Measurements from ENCODE around the gene TGFBR3L. TPM values are rescaled to one million over a fixed set of nuclear protein-coding genes. Genes with fewer than 3 reads are reported as not detected.
A peak's percentile ranks its signal among the peaks of the same experiment; 100 is the strongest.

Gene TGFBR3L
- total and polyA plus RNA-seq, 2 of the 4 experiments (the other 2 are of a cell fraction): 0.94 TPM; not detected in 1

DNA sequence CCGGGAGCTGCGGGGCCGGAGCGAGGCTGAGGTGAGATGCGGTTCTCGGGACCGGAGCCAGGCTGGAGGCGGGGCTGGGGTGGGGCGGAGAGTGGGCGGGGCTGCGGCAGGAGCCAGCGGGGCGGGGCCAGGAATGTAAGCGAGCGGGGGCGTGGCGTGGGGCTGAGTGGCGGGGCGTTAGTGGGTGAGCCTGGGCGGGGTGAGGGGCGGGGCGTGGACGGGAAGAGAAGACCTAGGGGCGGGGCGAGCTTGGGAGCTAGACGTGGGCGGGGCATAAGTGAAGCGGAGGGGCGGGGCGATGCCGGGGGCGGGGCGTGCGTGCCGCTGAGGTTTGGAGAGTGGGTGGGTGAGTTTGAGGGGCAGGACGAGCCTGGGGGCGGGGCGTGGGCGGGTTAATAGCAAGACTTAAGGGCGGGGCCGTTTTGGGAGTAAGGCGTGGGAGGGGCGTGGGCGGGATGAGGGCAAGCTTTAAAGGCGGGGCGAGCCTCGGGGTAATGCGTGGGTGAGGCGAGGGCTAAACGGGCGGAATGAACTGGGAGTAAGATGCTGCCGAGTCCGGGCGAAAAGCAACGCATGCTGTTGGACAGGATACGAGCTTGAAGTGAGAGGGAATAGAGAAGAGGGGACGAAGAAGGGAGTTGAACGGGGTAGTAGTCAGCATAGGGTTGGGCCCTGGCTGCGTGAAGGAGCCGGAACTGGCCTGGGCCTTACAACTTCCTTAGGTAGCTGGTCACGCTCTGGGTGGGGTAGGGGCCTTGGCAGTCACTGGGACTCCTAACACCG, 6.1 kb downstream of the TGFBR3L start:
- ATAC-seq (ENCODE audit: low read depth) (peak; percentile 75), DNase-seq (peak; percentile 94)
- in situ Hi-C loops (cut with MboI; ENCODE audit: low sequenced_read_pairs): no loop called here
- Histone ChIP-seq H3K79me1 (ENCODE audit: low read depth in 1 of 2, low read length in 2 of 2) (peaks cover 0 to 19% of the 10 kb centered on the region in 2 experiments; a peak in 2 of 4 replicates), H4K91ac (ENCODE audit: insufficient read depth, low read depth, low read length) (peak overlapping the region; percentile 82), H2BK120ac (ENCODE audit: low read depth, low read length) (no peak overlapping the region; the same call in 1 of the 2 replicates), H3K4me3 (ENCODE audit: insufficient read depth, low read depth, low read length) (peak overlapping the region; percentile 92), H2BK20ac (ENCODE audit: low read depth, low read length) (no peak overlapping the region), H2AK5ac (ENCODE audit: low read depth, low read length) (peak overlapping the region; percentile 95), H3K36me3 (ENCODE audit: control insufficient read depth, insufficient read depth, low read length) (peaks cover 7% of the 10 kb centered on the region; the same call in 1 of the 2 replicates), H3K56ac (ENCODE audit: extremely low read depth, insufficient read depth, low read length) (peak overlapping the region; percentile 43; the same call in 1 of the 2 replicates), H3K9me1 (ENCODE audit: insufficient read depth, low read length) (peaks cover 9% of the 10 kb centered on the region), H2BK15ac (ENCODE audit: low read depth, low read length) (no peak overlapping the region), H3K4me1 (ENCODE audit: control insufficient read depth, insufficient read depth, low read length) (peaks cover 20% of the 10 kb centered on the region), H2AK9ac (replicated peaks; ENCODE audit: low read depth, low read length, poor library complexity) (peak overlapping the region; percentile 99), H2BK5ac (ENCODE audit: low read depth, low read length, poor library complexity, severe bottlenecking) (peak overlapping the region; percentile 91), H4K5ac (ENCODE audit: low read depth, low read length) (peak overlapping the region; percentile 68; the same call in 1 of the 2 replicates), H3K4ac (ENCODE audit: low read depth, low read length) (peak overlapping the region; percentile 97), H3K9me3 (ENCODE audit: control insufficient read depth, insufficient read depth, low read length) (no peaks in the 10 kb centered on the region), H3K27ac (ENCODE audit: insufficient read depth, low read length) (peak overlapping the region; percentile 84), H4K20me1 (ENCODE audit: insufficient read depth, low read length) (peaks cover 11% of the 10 kb centered on the region), H2AFZ (replicated peaks; ENCODE audit: low read length, poor library complexity) (peak overlapping the region; percentile 100), H3K18ac (ENCODE audit: low read depth, low read length) (peak overlapping the region; percentile 29; the same call in 1 of the 2 replicates), H3K23ac (ENCODE audit: low read depth, low read length) (peak overlapping the region; percentile 98), H3K27me3 (ENCODE audit: control insufficient read depth, insufficient read depth, low read length) (peaks cover 6% of the 10 kb centered on the region), H3K4me2 (ENCODE audit: low read depth, low read length) (peak overlapping the region; percentile 93), H4K8ac (ENCODE audit: low read depth in 2 of 2, low read length in 2 of 2) (peak overlapping the region; percentile 1 to 94; a peak in 2 of 4 replicates), H3K14ac (replicated peaks; ENCODE audit: low read depth, low read length) (peak overlapping the region; percentile 99), H3K9ac (ENCODE audit: low read depth, low read length) (peak overlapping the region; percentile 80)
- 1% methylated on average over 22 of the region's 62 CpGs; no CpG with 5 or more reads in 1 of the 2 experiments for WGBS, 2 experiments (ENCODE audit: extremely low coverage in 2 of 2, insufficient read length in 1 of 2)
- ChIA-PET CTCF (interaction anchor here (1.0 to 1.7 kb wide), 4 partner anchors 9 to 26 kb away, joined by 3 to 6 read pairs (median 5); partner anchors contain the start of gene MAP2K7), POLR2A (ENCODE audit: unreplicated experiment) (interaction anchor here (0.5 to 1.7 kb wide), 4 partner anchors 12 to 1914 kb away, joined by 3 to 18 read pairs (median 4); partner anchors contain the start of genes MAP2K7 and PIN1)
- intact Hi-C loops (cut with micrococcal nuclease): no loop called here
- TF ChIP-seq CEBPB (IDR thresholded peaks at IDR 0.05; ENCODE audit: low read depth, low read length) (no peak), MAZ (IDR thresholded peaks at IDR 0.05; ENCODE audit: borderline replicate concordance, low read depth, low read length) (peak; percentile 25; the same call in 1 of the 2 replicates), MXI1 (IDR thresholded peaks at IDR 0.05; ENCODE audit: borderline replicate concordance, low read depth, low read length) (0 out of 2 replicates have a peak, but pooled peaks have one; percentile 15), RCOR1 (IDR thresholded peaks at IDR 0.05; ENCODE audit: insufficient replicate concordance, low read length) (no peak), CHD1 (IDR thresholded peaks at IDR 0.05; ENCODE audit: low read depth, low read length) (no peak), POLR2A (IDR thresholded peaks at IDR 0.05; ENCODE audit: low read depth, low read length) (peak; percentile 51; the same call in 1 of the 2 replicates)
- TF ChIP-seq, protein P1, sequence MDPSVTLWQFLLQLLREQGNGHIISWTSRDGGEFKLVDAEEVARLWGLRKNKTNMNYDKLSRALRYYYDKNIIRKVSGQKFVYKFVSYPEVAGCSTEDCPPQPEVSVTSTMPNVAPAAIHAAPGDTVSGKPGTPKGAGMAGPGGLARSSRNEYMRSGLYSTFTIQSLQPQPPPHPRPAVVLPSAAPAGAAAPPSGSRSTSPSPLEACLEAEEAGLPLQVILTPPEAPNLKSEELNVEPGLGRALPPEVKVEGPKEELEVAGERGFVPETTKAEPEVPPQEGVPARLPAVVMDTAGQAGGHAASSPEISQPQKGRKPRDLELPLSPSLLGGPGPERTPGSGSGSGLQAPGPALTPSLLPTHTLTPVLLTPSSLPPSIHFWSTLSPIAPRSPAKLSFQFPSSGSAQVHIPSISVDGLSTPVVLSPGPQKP (IDR thresholded peaks at IDR 0.05; ENCODE audit: borderline replicate concordance, low read depth, low read length): no peak
- TF ChIP-seq, protein P2, sequence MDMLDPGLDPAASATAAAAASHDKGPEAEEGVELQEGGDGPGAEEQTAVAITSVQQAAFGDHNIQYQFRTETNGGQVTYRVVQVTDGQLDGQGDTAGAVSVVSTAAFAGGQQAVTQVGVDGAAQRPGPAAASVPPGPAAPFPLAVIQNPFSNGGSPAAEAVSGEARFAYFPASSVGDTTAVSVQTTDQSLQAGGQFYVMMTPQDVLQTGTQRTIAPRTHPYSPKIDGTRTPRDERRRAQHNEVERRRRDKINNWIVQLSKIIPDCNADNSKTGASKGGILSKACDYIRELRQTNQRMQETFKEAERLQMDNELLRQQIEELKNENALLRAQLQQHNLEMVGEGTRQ (IDR thresholded peaks at IDR 0.05; ENCODE audit: low read depth, low read length): no peak
- no TSS peak for BruUV-seq (replicated peaks)
- dilution Hi-C loops (cut with HindIII; ENCODE audit: low sequenced_read_pairs, unreplicated experiment): no loop called here

Data from IMR-90 (cell line).